Osteoblast (primary cell): Measurements from ENCODE around the gene KCNK15. TPM values are rescaled to one million over a fixed set of nuclear protein-coding genes. Genes with fewer than 3 reads are reported as not detected.

Experiments used
- DNase-seq: peaks from one replicate; pipeline ENCODE4 v3.0.0; 2011; ENCODE audit warnings: low spot score, mixed read lengths; ENCODE audit not compliant: insufficient read length; ENCODE audit errors: missing footprints
- H2AFZ ChIP-seq: 2 replicates; pipeline ENCODE4 v1.6.0; 2011; ENCODE audit warnings: mild to moderate bottlenecking, low read length
- H3K27ac ChIP-seq: 2 replicates; pipeline ENCODE4 v1.5.1; 2011; ENCODE audit warnings: mild to moderate bottlenecking, low read depth, low read length, moderate library complexity
- H3K27me3 ChIP-seq: 2 replicates; pipeline ENCODE4 v1.6.0; 2012; ENCODE audit warnings: mild to moderate bottlenecking, control low read depth, inconsistent platforms, low read length, moderate library complexity; ENCODE audit not compliant: insufficient read depth
- H3K36me3 ChIP-seq: 2 replicates; pipeline ENCODE4 v1.5.1; 2011; ENCODE audit warnings: mild to moderate bottlenecking, low read length, control low read depth, moderate library complexity; ENCODE audit not compliant: insufficient read depth
- H3K4me1 ChIP-seq: 2 replicates; pipeline ENCODE4 v1.5.1; 2011; ENCODE audit warnings: mild to moderate bottlenecking, low read length, control low read depth, moderate library complexity; ENCODE audit not compliant: insufficient read depth
- H3K4me2 ChIP-seq: 2 replicates; pipeline ENCODE4 v1.6.0; 2011; ENCODE audit warnings: mild to moderate bottlenecking, low read length; ENCODE audit not compliant: insufficient read depth
- H3K4me3 ChIP-seq: fragments of 200-600 bp; sonication (generic); 3 replicates; pipeline ENCODE4 v1.5.1; 2012; ENCODE audit warnings: mild to moderate bottlenecking, low read length, inconsistent platforms; ENCODE audit not compliant: insufficient read depth
- H3K79me2 ChIP-seq: 2 replicates; pipeline ENCODE4 v1.6.0; 2012; ENCODE audit warnings: mild to moderate bottlenecking, low read length, control low read depth, inconsistent platforms; ENCODE audit not compliant: insufficient read depth
- H3K9me3 ChIP-seq: 2 replicates; pipeline ENCODE4 v1.5.1; 2011; ENCODE audit warnings: low read depth, low read length, control low read depth
- H4K20me1 ChIP-seq: 2 replicates; pipeline ENCODE4 v1.6.0; 2012; ENCODE audit warnings: mild to moderate bottlenecking, low read length, control low read depth; ENCODE audit not compliant: insufficient read depth
- total RNA-seq: library from RNA; depleted of rRNA; stranded (reverse); fragments of >200 nt; gene quantifications from 2 replicates; pipeline ENCODE4 v1.2.3, GENCODE V29; 2012
- TF ChIP-seq, protein P1 (sequence below): IDR thresholded peaks from 2 replicates; pipeline ENCODE4 v1.5.1; 2011; ENCODE audit warnings: mild to moderate bottlenecking, low read depth, low read length, moderate library complexity; ENCODE audit errors: extremely low read depth

KCNK15 gene
- total RNA-seq, 1 donor = 121 TPM

- Histone ChIP-seq H4K20me1 (no peaks in the 10 kb centered on the region), H3K4me1 (peaks cover 30% of the 10 kb centered on the region), H3K4me2 (peak overlapping the region; percentile 77), H3K36me3 (no peaks in the 10 kb centered on the region), H3K27ac (peak overlapping the region; percentile 98), H2AFZ (no peak overlapping the region), H3K9me3 (no peaks in the 10 kb centered on the region), H3K4me3 (no peak overlapping the region), H3K27me3 (no peaks in the 10 kb centered on the region), H3K79me2 (no peaks in the 10 kb centered on the region)
- peak; percentile 86 for DNase-seq
- TF ChIP-seq, protein P1, sequence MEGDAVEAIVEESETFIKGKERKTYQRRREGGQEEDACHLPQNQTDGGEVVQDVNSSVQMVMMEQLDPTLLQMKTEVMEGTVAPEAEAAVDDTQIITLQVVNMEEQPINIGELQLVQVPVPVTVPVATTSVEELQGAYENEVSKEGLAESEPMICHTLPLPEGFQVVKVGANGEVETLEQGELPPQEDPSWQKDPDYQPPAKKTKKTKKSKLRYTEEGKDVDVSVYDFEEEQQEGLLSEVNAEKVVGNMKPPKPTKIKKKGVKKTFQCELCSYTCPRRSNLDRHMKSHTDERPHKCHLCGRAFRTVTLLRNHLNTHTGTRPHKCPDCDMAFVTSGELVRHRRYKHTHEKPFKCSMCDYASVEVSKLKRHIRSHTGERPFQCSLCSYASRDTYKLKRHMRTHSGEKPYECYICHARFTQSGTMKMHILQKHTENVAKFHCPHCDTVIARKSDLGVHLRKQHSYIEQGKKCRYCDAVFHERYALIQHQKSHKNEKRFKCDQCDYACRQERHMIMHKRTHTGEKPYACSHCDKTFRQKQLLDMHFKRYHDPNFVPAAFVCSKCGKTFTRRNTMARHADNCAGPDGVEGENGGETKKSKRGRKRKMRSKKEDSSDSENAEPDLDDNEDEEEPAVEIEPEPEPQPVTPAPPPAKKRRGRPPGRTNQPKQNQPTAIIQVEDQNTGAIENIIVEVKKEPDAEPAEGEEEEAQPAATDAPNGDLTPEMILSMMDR = no peak
Measured at GRCh38 chr20:44720997-44721784, 24.5 kb upstream of the KCNK15 start.

- no peaks in the 10 kb centered on the region for H3K79me2 ChIP-seq
- H3K4me3 ChIP-seq = no peak overlapping the region
- no peaks in the 10 kb centered on the region for H3K27me3 ChIP-seq
- H3K36me3 ChIP-seq = no peaks in the 10 kb centered on the region
- H3K27ac ChIP-seq = peak overlapping the region; percentile 98
- no peak overlapping the region for H2AFZ ChIP-seq
- H3K4me1 ChIP-seq = peaks cover 25% of the 10 kb centered on the region
- H4K20me1 ChIP-seq = no peaks in the 10 kb centered on the region
- H3K9me3 ChIP-seq = no peaks in the 10 kb centered on the region
- H3K4me2 ChIP-seq = peak overlapping the region; percentile 37
- TF ChIP-seq, protein P1 = no peak
- no peak for DNase-seq
Measured at GRCh38 chr20:44721785-44722054, 23.9 kb upstream of the KCNK15 start.

- no peaks in the 10 kb centered on the region for H3K9me3 ChIP-seq
- peaks cover 25% of the 10 kb centered on the region for H3K4me1 ChIP-seq
- H3K36me3 ChIP-seq = no peaks in the 10 kb centered on the region
- no peak overlapping the region for H3K4me3 ChIP-seq
- no peaks in the 10 kb centered on the region for H4K20me1 ChIP-seq
- H2AFZ ChIP-seq = no peak overlapping the region
- H3K4me2 ChIP-seq = no peak overlapping the region
- no peaks in the 10 kb centered on the region for H3K27me3 ChIP-seq
- no peaks in the 10 kb centered on the region for H3K79me2 ChIP-seq
- H3K27ac ChIP-seq = no peak overlapping the region
- TF ChIP-seq, protein P1 = no peak
- no peak for DNase-seq
Measured at GRCh38 chr20:44722990-44723389, 22.7 kb upstream of the KCNK15 start.

- H3K27me3 ChIP-seq = no peaks in the 10 kb centered on the region
- no peak overlapping the region for H2AFZ ChIP-seq
- H3K27ac ChIP-seq = no peak overlapping the region
- no peaks in the 10 kb centered on the region for H4K20me1 ChIP-seq
- H3K4me1 ChIP-seq = peaks cover 28% of the 10 kb centered on the region
- H3K36me3 ChIP-seq = no peaks in the 10 kb centered on the region
- H3K4me3 ChIP-seq = no peak overlapping the region
- H3K4me2 ChIP-seq = no peak overlapping the region
- no peaks in the 10 kb centered on the region for H3K79me2 ChIP-seq
- DNase-seq = no peak
- TF ChIP-seq, protein P1 = no peak
- no peaks in the 10 kb centered on the region for H3K9me3 ChIP-seq
Measured at GRCh38 chr20:44723391-44723790, 22.3 kb upstream of the KCNK15 start.
